SJSA1 (cell line): Measurements from ENCODE around the gene EARS2. TPM values are rescaled to one million over a fixed set of nuclear protein-coding genes. Genes with fewer than 3 reads are reported as not detected.

Experiments used
- DNase-seq, 2 experiments: peaks; one replicate each; pipeline ENCODE4 v3.0.0-alpha.2; 2015 to 2020; ENCODE audit warnings: low spot score in 2 of 2, low read depth in 1 of 2
- H3K27ac ChIP-seq: fragments of 250-450 bp; sonication (Bioruptor Pico); 2 replicates; pipeline ENCODE4 v1.5.1; 2020; ENCODE audit warnings: mild to moderate bottlenecking, moderate library complexity
- H3K27me3 ChIP-seq: fragments of 250-450 bp; sonication (Bioruptor Pico); replicated peaks from 2 replicates; pipeline ENCODE4 v1.5.1; 2020; ENCODE audit warnings: mild to moderate bottlenecking, moderate library complexity
- H3K36me3 ChIP-seq: fragments of 250-450 bp; sonication (Bioruptor Pico); 2 replicates; pipeline ENCODE4 v1.5.1; 2020; ENCODE audit warnings: mild to moderate bottlenecking
- H3K4me1 ChIP-seq: fragments of 250-450 bp; sonication (Bioruptor Pico); replicated peaks from 2 replicates; pipeline ENCODE4 v1.6.1; 2021; ENCODE audit warnings: mild to moderate bottlenecking
- H3K4me3 ChIP-seq: fragments of 250-450 bp; sonication (Bioruptor Pico); 2 replicates; pipeline ENCODE4 v1.5.1; 2020; ENCODE audit warnings: mild to moderate bottlenecking
- H3K9me3 ChIP-seq: fragments of 250-450 bp; sonication (Bioruptor Pico); replicated peaks from 2 replicates; pipeline ENCODE4 v1.5.1; 2020; ENCODE audit warnings: mild to moderate bottlenecking
- total RNA-seq: library from RNA; depleted of rRNA; stranded (reverse); fragments of >200 nt; shearing (Covaris generic); gene quantifications from 2 replicates; pipeline ENCODE4 v1.2.3, GENCODE V29; 2014

EARS2 gene
- total RNA-seq, 1 experiment from 2014 or later, result 48.4 TPM

DNA sequence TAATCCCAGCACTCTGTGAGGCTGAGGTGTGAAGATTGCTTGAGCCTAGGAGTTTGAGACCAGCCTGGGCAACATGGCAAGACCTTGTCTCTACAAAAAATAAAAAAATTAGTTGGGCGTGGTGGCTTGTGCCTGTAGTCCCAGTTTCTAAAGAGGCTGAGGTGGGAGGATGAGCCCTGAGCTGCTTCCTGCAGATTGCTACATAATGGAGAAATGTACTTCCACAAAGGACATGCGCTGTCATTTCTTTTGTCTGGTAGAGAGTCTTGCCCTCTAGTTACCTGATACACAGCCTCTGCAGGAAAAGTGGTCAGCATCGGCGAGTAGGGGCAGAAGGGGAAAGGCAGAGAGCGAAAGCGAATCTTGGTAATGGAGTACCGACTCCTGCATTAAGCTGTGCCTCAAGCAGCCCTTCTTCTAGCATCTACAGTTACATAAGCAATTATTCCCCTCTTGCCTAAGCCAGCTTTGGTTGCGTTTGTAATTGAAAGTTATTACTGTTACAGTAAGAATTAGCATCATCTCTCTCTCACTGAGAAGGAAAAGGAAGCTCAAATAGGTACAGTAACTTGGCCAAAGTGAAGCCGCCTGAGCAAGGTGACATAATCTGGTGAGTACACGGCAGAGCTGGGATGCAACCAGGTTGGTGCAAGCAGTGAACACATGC, 28.4 kb downstream of the EARS2 start:
- Histone ChIP-seq H3K36me3 (peaks cover 69% of the 10 kb centered on the region), H3K4me1 (no peaks in the 10 kb centered on the region), H3K27ac (no peak overlapping the region), H3K9me3 (no peaks in the 10 kb centered on the region), H3K27me3 (no peaks in the 10 kb centered on the region), H3K4me3 (no peak overlapping the region)
- DNase-seq, result no peak

DNA sequence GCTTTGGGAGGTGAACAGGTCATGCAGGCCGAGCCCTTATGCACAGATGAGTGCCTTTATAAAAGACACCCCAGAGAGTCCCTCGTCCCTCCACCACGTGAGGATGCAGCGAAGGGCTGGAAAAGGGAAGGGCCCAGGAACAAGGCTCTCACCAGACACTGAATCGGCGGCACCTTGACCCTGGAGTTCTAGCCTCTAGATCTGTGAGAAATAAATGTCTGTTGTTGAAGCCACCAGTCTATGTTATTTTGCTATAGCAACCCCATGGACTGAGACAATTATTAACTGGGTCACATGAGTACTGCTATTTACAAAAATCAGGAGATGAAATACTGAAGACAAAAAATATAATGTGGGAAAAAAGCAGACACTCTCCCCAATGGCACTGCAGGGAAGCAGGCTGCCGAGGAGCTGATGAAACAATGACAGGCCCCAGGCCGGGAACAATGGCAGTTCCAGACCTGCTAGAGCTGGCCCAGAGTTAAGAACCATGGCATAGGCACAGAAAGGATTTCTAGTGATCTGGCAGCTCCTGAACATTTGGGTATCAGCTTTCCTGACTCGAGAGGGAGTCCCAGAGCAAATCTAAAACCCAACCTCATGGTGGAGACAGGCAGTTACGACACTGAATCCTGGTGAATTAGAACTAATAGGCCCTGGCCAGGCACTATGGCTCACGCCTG, 29.0 kb downstream of the EARS2 start:
- Histone ChIP-seq H3K27me3 (no peaks in the 10 kb centered on the region), H3K4me3 (no peak overlapping the region), H3K9me3 (no peaks in the 10 kb centered on the region), H3K36me3 (peaks cover 69% of the 10 kb centered on the region), H3K27ac (no peak overlapping the region), H3K4me1 (no peaks in the 10 kb centered on the region)
- DNase-seq, result no peak

DNA sequence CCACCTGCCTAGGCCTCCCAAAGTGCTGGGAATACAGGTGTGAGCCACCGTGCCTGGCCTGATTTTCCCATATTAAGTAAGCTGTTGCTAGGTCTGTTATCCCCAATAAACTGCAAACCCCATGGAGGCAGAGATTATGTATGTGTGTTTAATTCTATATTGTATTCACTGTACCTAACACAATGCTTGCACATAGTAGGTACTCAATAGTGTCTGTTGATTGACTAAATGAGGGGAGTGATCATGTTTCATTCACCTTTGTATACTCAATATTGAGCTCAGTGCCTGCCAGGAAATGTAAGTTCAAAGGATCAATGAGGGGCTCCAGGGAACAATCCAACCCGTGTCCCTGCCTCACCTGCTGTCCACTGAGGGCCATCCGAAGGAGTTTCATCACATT, 32.3 kb downstream of the EARS2 start:
- Histone ChIP-seq H3K4me3 (no peak overlapping the region), H3K4me1 (no peaks in the 10 kb centered on the region), H3K27me3 (no peaks in the 10 kb centered on the region), H3K9me3 (no peaks in the 10 kb centered on the region), H3K36me3 (peaks cover 63% of the 10 kb centered on the region), H3K27ac (no peak overlapping the region)
- DNase-seq, result no peak

DNA sequence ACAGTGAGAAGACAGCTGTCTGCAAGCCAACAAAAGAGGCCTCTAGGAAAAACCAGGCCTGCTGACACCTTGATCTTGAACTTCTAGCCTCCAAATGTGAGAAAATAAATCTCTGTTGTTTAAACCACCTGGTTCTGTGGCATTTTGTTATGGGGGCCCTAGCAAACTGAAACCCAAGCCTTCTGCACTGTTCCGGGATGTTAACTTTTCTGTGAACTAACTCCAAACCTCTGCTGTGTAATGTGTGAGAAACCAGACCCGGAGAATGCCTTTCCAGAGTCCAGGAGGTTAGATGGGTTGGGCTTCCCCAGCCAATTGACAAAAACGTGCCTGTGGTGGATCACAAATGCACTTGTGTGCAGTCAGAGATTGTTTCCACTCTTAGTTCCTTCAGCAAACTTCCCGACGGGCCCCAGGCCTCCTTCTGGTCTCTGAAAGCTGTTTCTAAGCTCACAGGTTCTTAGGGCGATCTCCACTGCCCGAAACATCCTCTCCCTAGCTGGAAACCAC, 33.2 kb downstream of the EARS2 start:
- peaks cover 63% of the 10 kb centered on the region for H3K36me3 ChIP-seq
- no peak overlapping the region for H3K4me3 ChIP-seq
- DNase-seq, result no peak
- no peaks in the 10 kb centered on the region for H3K27me3 ChIP-seq
- no peaks in the 10 kb centered on the region for H3K4me1 ChIP-seq
- H3K9me3 ChIP-seq, result no peaks in the 10 kb centered on the region
- no peak overlapping the region for H3K27ac ChIP-seq

DNA sequence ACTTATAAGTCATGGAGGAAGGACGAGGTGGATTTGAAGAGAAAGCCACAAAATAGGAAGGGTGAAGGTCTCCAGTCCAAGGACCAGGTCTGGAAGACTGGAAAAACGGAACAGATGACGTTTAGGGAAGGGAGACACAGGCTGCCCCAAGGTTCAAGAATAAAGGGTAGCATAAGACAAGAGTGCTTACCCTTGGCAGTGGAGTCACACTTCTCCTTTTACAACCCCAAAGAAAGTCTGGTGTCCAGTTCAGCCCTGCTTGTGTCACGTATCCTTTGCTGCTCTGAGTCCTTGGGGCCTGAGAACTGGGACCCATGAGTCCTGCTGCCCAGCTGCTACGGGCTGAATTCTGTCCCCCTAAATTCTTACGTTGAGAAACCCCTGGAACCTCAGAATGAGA, 33.8 kb downstream of the EARS2 start:
- Histone ChIP-seq H3K4me3 (no peak overlapping the region), H3K27me3 (no peaks in the 10 kb centered on the region), H3K9me3 (no peaks in the 10 kb centered on the region), H3K27ac (no peak overlapping the region), H3K4me1 (no peaks in the 10 kb centered on the region), H3K36me3 (peaks cover 61% of the 10 kb centered on the region)
- DNase-seq, result no peak

DNA sequence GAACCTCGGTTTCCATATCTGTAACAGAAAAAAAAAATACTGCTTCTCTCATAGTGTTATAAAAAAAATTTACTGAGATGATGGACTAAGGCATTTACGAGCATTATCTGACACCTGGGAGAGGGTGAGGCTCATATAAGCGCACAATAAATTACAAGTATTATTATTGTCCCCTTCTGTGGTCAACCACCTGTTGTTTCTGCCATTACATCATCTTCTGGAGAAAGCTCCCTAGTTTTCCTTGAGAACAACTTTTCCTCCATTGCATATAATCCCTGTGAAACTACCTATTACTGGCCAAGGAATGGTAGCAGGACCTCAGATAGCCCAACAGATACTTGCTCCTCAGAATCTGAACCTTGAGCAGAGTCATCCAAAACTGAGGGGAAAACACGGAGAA, 35.2 kb downstream of the EARS2 start:
- H3K36me3 ChIP-seq, result peaks cover 51% of the 10 kb centered on the region
- H3K9me3 ChIP-seq, result no peaks in the 10 kb centered on the region
- H3K4me1 ChIP-seq, result no peaks in the 10 kb centered on the region
- DNase-seq, result no peak
- no peaks in the 10 kb centered on the region for H3K27me3 ChIP-seq
- H3K4me3 ChIP-seq, result no peak overlapping the region
- no peak overlapping the region for H3K27ac ChIP-seq

DNA sequence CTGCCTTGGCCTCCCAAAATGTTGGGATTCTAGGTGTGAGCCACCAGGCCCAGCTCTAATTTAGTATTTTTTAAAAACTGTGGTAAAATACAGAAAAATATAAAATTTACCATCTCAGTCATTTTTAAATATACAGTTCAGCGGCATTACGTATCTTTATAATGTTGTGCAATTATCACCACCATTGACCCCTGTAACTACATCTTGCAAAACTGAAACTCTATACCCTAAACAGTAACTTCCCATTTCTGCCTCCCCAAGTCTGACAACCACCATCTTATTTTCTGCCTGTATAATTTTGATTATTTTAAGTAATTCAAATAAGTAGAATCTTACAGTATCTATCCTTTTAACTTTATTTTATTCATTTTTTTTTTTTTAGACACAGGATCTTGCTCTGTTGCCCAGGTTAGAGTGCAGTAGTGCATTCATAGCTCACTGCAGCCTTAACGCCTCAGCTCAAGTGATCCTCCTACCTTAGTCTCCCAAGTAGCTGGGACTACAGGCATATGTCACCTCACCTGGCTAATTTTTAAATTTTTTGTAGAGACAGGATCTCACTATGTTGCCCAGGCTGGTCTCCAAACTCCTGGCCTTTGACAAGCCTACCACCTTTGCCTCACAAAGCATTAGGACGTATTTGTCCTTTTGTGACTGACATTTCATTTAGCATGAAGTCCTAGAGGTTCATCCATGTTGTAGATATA, 36.0 kb downstream of the EARS2 start:
- no peaks in the 10 kb centered on the region for H3K9me3 ChIP-seq
- H3K27me3 ChIP-seq, result no peaks in the 10 kb centered on the region
- peaks cover 50% of the 10 kb centered on the region for H3K36me3 ChIP-seq
- no peak overlapping the region for H3K27ac ChIP-seq
- DNase-seq, result no peak
- no peak overlapping the region for H3K4me3 ChIP-seq
- no peaks in the 10 kb centered on the region for H3K4me1 ChIP-seq

DNA sequence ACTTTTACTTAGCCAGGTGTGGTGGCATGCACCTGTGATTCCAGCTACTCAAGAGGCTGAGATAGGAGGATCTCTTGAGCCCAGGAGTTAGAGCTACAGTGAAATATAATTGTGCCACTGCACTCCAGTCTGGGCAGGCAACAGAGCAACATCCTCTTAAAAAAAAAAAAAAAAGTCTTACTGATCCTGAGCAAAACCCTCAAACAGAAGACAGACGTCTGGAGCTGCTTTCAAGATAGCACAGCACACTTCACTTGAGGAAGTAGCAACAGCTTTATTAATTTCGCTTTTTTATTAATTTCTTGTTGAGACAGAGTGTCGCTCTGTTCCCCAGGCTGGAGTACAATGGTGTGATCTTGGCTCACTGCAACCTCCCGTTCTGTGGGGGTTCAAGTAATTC, 36.6 kb downstream of the EARS2 start:
- Histone ChIP-seq H3K27me3 (no peaks in the 10 kb centered on the region), H3K27ac (no peak overlapping the region), H3K4me3 (no peak overlapping the region), H3K9me3 (no peaks in the 10 kb centered on the region), H3K4me1 (no peaks in the 10 kb centered on the region), H3K36me3 (peaks cover 49% of the 10 kb centered on the region)
- no peak for DNase-seq

DNA sequence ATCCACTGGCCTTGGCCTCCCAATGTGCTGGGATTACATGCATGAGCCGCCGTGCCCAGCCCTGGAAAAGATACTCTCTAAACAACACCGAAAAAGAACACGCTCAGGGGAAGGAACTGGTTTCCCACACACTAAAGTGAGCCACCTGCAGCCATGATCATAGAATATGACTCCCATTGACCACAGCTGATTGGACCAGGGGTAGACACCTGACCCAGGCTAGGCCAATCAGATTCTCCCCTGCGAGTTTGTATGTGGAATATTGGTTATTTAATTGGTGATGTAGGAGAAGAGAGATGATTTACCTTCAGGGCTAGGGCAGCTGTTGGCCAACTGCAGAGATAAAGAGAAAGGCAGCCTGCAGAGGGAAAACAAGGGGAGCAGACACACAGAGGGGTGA, 37.9 kb downstream of the EARS2 start:
- no peak overlapping the region for H3K4me3 ChIP-seq
- H3K27me3 ChIP-seq, result no peaks in the 10 kb centered on the region
- H3K27ac ChIP-seq, result no peak overlapping the region
- H3K9me3 ChIP-seq, result no peaks in the 10 kb centered on the region
- H3K4me1 ChIP-seq, result no peaks in the 10 kb centered on the region
- peaks cover 41% of the 10 kb centered on the region for H3K36me3 ChIP-seq
- DNase-seq, result no peak

DNA sequence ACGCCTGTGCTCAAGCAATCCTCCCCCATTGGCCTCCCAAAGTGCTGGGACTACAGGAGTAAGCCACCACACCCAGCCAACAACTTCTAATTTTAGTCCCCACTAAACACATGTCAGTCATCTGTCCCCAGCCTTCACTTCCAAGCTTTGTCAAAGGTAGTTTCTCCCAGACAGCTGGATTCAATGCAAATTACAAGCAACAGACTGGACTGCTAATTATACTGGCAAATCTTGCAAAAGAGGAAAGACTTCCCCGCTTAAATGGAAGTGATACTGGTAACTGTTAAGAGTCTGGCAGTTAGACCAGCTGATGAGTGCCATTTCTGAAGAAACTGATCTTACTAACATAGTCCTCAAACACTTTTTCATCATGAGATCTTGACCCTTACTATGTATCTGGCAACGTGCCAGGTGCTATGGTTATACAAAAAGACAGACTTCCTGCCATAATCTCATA, 38.7 kb downstream of the EARS2 start:
- no peak for DNase-seq

DNA sequence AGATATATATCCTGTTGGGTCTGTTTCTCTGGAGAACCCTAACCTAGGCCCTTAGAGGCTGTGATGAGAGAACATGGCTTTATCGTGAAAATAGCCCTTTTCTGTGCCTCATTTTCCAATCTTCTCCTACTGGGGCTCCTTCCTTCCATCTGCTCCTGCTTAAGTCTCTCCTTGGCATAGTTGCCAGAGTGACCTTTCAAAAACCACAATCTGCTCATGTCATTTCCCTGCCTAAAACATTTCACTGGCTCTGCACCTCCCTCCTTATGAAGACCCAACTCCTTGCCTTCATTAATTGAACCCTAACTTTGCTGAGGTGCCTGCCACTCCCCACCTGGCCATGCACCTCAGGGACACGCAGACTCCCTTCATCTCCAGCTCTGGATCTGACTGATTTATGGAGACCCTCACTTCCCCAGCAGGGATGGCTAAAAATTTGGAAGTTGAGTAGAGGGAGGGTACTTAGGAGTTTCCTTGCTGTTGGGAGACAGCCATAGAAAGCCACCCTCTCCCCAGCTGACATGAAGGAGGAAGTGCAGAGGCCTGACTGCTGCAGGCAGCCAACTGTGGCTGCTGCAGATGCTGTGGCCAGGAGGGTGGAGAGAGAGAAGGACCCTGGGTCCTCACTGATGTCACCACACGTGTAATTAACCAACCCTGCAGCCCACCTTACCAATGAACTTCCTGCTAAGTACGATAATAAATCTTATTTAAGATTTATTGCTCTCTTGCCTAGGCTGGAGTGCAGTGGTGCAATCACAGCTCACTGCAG, 40.6 kb downstream of the EARS2 start:
- H3K4me1 ChIP-seq, result no peaks in the 10 kb centered on the region
- H3K27ac ChIP-seq, result no peak overlapping the region
- no peaks in the 10 kb centered on the region for H3K27me3 ChIP-seq
- no peak for DNase-seq
- peaks cover 13% of the 10 kb centered on the region for H3K36me3 ChIP-seq
- H3K9me3 ChIP-seq, result no peaks in the 10 kb centered on the region
- no peak overlapping the region for H3K4me3 ChIP-seq

More for the DNA sequence above, 38.7 kb downstream of the EARS2 start:
- Histone ChIP-seq H3K4me1 (no peaks in the 10 kb centered on the region), H3K36me3 (peaks cover 32% of the 10 kb centered on the region), H3K27ac (no peak overlapping the region), H3K9me3 (no peaks in the 10 kb centered on the region), H3K4me3 (no peak overlapping the region), H3K27me3 (no peaks in the 10 kb centered on the region)

DNA sequence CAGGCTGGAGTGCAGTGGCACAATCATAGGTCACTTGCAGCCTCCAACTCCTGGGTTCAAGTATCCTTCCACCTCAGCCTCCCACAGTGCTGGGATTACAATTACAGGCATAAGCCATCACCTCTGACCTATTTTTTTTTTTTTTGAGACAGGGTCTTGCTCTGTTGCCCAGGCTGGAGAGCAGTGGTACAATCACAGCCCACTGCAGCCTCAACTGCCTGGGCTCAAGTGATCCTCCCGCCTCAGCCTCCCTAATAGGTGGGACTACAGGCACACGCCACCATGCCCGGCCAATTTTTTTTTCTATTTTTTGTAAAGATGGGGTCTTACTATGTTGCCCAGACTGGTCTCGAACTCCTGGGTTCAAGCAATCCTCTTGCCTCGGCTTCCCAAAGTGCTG, 41.3 kb downstream of the EARS2 start:
- Histone ChIP-seq H3K36me3 (peaks cover 12% of the 10 kb centered on the region; the same call in 1 of the 2 replicates), H3K9me3 (no peaks in the 10 kb centered on the region), H3K4me3 (no peak overlapping the region), H3K27me3 (no peaks in the 10 kb centered on the region), H3K27ac (no peak overlapping the region), H3K4me1 (no peaks in the 10 kb centered on the region)
- DNase-seq, result no peak

DNA sequence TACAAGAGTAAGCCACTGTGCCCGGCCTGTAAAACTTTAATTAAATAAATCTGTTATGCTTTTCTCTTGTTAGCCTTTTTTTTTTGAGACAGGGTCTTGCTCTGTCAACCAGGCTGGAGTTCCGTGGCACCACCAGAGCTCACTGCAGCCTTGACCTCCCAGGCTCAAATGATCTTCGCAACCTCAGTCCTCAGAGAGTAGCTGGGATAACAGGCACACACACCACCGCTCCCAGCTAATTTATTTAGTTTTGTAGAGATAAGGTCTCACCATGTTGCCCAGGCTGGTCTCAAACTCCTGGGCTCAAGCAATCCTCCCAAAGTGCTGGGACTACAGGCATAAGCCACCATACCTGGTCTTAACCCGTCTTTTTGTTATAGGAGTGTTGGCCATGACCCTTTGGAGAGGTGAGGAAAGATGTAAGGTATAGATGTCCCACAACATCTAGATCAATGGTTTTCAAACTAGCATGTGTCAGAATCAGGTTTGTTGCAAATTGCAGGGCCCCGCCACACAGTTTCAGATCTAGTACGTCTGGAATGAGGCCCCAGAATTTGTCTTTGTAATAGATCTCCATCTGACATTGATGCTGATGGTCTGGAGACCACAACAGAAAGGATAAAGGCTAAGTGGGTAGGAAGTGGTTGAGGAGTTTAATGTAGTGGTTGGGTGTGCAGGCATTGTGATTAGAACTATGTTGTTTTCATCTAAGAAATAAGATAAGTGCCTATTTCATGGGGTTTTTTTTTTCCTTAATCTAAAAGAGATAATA, 42.6 kb downstream of the EARS2 start:
- DNase-seq, result no peak
- Histone ChIP-seq H3K36me3 (peaks cover 12% of the 10 kb centered on the region), H3K4me1 (no peaks in the 10 kb centered on the region), H3K27ac (no peak overlapping the region), H3K9me3 (no peaks in the 10 kb centered on the region), H3K27me3 (no peaks in the 10 kb centered on the region), H3K4me3 (no peak overlapping the region)
